B cell (primary cell): ENCODE measurements around the gene TTC1. TPM values are rescaled to one million over a fixed set of nuclear protein-coding genes. Genes with fewer than 3 reads are reported as not detected.

Experiments used
- ATAC-seq: fragments of 200-7000 bp; cut with Tn5 transposase; one replicate; pipeline ENCODE4 v1.10.0; 2021; ENCODE audit warnings: low read depth, mild to moderate bottlenecking, moderate number of reproducible peaks, moderate library complexity
- CTCF ChIA-PET: fragments of 350-600 bp; sonication (Branson Sonifier 250); formaldehyde crosslinking; loops from one replicate; lab custom pipeline; 2021; ENCODE audit warnings: antibody characterized with exemption, inconsistent platforms; lab: Charles Lee
- POLR2A ChIA-PET: fragments of 350-600 bp; sonication (Branson Sonifier 250); formaldehyde crosslinking; loops from one replicate; lab custom pipeline; 2021; ENCODE audit warnings: antibody characterized with exemption; lab: Charles Lee
- DNase-seq: peaks from one replicate; pipeline ENCODE4 v3.0.0; 2013
- H2AFZ ChIP-seq: 2 replicates; pipeline ENCODE4 v1.6.1; 2012; ENCODE audit warnings: mild to moderate bottlenecking, low read depth, low read length; ENCODE audit not compliant: insufficient read depth, poor library complexity, severe bottlenecking
- H3K27ac ChIP-seq, 2 donors: 1 replicate in 1 of 2; 2 replicates in 1 of 2; pipeline ENCODE4 v1.5.1; 2012 to 2013; ENCODE audit warnings: low read length in 2 of 2, mild to moderate bottlenecking in 2 of 2, moderate library complexity in 1 of 2
- H3K27me3 ChIP-seq, 4 experiments: fragments of 200-600 bp in 1 of 4; sonication (generic) in 1 of 4; replicated peaks in 1 of 4; 1 replicate in 2 of 4; 2 replicates in 2 of 4; pipeline versions ENCODE4 v1.6.1 to v1.7.0; 2013 to 2016; ENCODE audit warnings: low read length in 3 of 4, mild to moderate bottlenecking in 2 of 4, mixed read lengths in 1 of 4, moderate library complexity in 1 of 4; ENCODE audit not compliant: insufficient read depth in 4 of 4, control insufficient read depth in 3 of 4; ENCODE audit errors: control extremely low read depth in 1 of 4
- H3K36me3 ChIP-seq, 2 experiments: replicated peaks in 1 of 2; 1 replicate in 1 of 2; 2 replicates in 1 of 2; pipeline versions ENCODE4 v1.6.1 to v1.7.1; 2013; ENCODE audit warnings: low read length in 1 of 2; ENCODE audit not compliant: insufficient read depth in 2 of 2, control insufficient read depth in 1 of 2; ENCODE audit errors: control extremely low read depth in 1 of 2, extremely low read depth in 1 of 2
- H3K4me1 ChIP-seq, 2 donors: fragments of 200-600 bp in 1 of 2; sonication (generic) in 1 of 2; 1 replicate in 1 of 2; 2 replicates in 1 of 2; pipeline versions ENCODE4 v1.5.1 to v1.6.1; 2013 to 2017; ENCODE audit warnings: low read length in 2 of 2; ENCODE audit not compliant: control insufficient read depth in 2 of 2, insufficient read depth in 2 of 2
- H3K4me2 ChIP-seq: replicated peaks from 2 replicates; pipeline ENCODE3; 2012; ENCODE audit warnings: mild to moderate bottlenecking, low read depth, low read length; ENCODE audit not compliant: poor library complexity, severe bottlenecking
- H3K4me3 ChIP-seq, 5 experiments: fragments of 200-600 bp in 1 of 5; sonication (generic) in 1 of 5; 1 replicate in 3 of 5; 2 replicates in 2 of 5; pipeline versions ENCODE4 v1.5.1 to v1.7.0; 2011 to 2016; ENCODE audit warnings: low read length in 4 of 5, mild to moderate bottlenecking in 4 of 5, low read depth in 2 of 5, control low read depth in 1 of 5, moderate library complexity in 1 of 5; ENCODE audit not compliant: insufficient read depth in 1 of 5; ENCODE audit errors: control extremely low read depth in 1 of 5, extremely low read depth in 1 of 5
- H3K79me2 ChIP-seq: fragments of 200-600 bp; sonication (generic); one replicate; pipeline ENCODE4 v1.6.0; 2016; ENCODE audit warnings: low read length; ENCODE audit not compliant: control insufficient read depth, insufficient read depth
- H3K9ac ChIP-seq: fragments of 200-600 bp; sonication (generic); 2 replicates; pipeline ENCODE4 v1.6.1; 2017; ENCODE audit warnings: mild to moderate bottlenecking, low read length, moderate library complexity
- H3K9me3 ChIP-seq, 3 donors: one replicate each; pipeline versions ENCODE4 v1.6.1 to v1.7.1; 2013; ENCODE audit warnings: low read length in 2 of 3; ENCODE audit not compliant: control insufficient read depth in 2 of 3, insufficient read depth in 1 of 3; ENCODE audit errors: control extremely low read depth in 1 of 3
- H4K20me1 ChIP-seq: 2 replicates; pipeline ENCODE4 v1.6.0; 2012; ENCODE audit warnings: mild to moderate bottlenecking, low read length; ENCODE audit not compliant: insufficient read depth, control insufficient read depth, poor library complexity, severe bottlenecking
- H3K27ac Mint-ChIP-seq: one replicate; pipeline ENCODE4 v1.8.0; 2021; ENCODE audit warnings: mixed read lengths
- H3K27me3 Mint-ChIP-seq: one replicate; pipeline ENCODE4 v1.8.0; 2021; ENCODE audit warnings: mixed read lengths
- H3K4me1 Mint-ChIP-seq: one replicate; pipeline ENCODE4 v1.8.0; 2021; ENCODE audit warnings: mixed read lengths
- H3K4me3 Mint-ChIP-seq: one replicate; pipeline ENCODE4 v1.8.0; 2021; ENCODE audit warnings: mixed read lengths
- H3K9me3 Mint-ChIP-seq: one replicate; pipeline ENCODE4 v1.8.0; 2022; ENCODE audit warnings: mixed read lengths; ENCODE audit not compliant: insufficient read depth
- EZH2 ChIP-seq: IDR thresholded peaks from 2 replicates; pipeline ENCODE4 v1.6.1; 2012; ENCODE audit warnings: borderline replicate concordance, low read depth, mild to moderate bottlenecking, moderate library complexity, low read length; ENCODE audit not compliant: insufficient read depth, poor library complexity, severe bottlenecking
- WGBS: methylation state at CpG from one replicate; pipeline ENCODE4 v1.1.5; 2013; ENCODE audit warnings: missing lambda C conversion rate; ENCODE audit not compliant: insufficient coverage; 5-methylcytosine and 5-hydroxymethylcytosine counted together
- intact Hi-C: fragments of 100-400 bp; cut with micrococcal nuclease; formaldehyde crosslinking; loops from one replicate; pipeline ENCODE4 v1.10.0; 2022
- polyA plus RNA-seq: library from polyadenylated mRNA; depleted of rRNA; stranded (reverse); fragments of >200 nt; gene quantifications from 2 replicates; pipeline ENCODE4 v1.2.3, GENCODE V29; 2012
- total RNA-seq, 2 donors: library from RNA; stranded (reverse); fragments of 120-200 nt in 1 of 2; gene quantifications; 1 replicate in 1 of 2; 2 replicates in 1 of 2; pipeline versions ENCODE4 v1.2.3 to v1.2.4, GENCODE V29; 2013 to 2022
- TF ChIP-seq, protein P1 (sequence below): fragments of 200-600 bp; IDR thresholded peaks from one replicate; pipeline ENCODE4 v1.8.0; 2022; ENCODE audit warnings: antibody characterized with exemption, mild to moderate bottlenecking

The TTC1 gene
- total and polyA plus RNA-seq, 2 donors (not counting 1 experiment from before 2014, with no cell fraction given) = 12.1 to 40.4 TPM

DNA sequence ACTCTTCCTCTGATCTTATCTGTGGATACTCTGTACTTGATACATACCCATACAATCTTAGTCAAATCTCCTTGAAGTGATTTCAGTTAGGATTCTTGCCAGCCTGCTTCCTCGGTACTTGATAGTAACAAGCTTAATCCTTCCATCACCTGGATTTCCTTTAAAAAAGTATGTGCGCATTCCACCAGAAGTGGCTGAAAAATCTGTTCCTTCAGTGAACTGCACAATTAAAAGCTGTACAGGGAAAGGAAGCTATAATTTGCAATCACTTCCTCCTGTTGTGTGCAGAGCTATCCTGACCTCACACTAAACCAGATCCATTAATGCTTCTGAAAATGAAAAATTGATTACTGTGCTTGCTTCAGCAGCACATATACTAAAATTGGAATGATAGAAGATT lies 63.0 kb downstream of the TTC1 start:
- no peak overlapping the region for H3K4me3 Mint-ChIP-seq
- TF ChIP-seq, protein P1, sequence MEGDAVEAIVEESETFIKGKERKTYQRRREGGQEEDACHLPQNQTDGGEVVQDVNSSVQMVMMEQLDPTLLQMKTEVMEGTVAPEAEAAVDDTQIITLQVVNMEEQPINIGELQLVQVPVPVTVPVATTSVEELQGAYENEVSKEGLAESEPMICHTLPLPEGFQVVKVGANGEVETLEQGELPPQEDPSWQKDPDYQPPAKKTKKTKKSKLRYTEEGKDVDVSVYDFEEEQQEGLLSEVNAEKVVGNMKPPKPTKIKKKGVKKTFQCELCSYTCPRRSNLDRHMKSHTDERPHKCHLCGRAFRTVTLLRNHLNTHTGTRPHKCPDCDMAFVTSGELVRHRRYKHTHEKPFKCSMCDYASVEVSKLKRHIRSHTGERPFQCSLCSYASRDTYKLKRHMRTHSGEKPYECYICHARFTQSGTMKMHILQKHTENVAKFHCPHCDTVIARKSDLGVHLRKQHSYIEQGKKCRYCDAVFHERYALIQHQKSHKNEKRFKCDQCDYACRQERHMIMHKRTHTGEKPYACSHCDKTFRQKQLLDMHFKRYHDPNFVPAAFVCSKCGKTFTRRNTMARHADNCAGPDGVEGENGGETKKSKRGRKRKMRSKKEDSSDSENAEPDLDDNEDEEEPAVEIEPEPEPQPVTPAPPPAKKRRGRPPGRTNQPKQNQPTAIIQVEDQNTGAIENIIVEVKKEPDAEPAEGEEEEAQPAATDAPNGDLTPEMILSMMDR = no peak
- H3K4me1 ChIP-seq = no peaks in the 10 kb centered on the region
- ATAC-seq (no peak), DNase-seq (no peak)
- H2AFZ ChIP-seq = no peak overlapping the region
- no peaks in the 10 kb centered on the region for H3K9me3 ChIP-seq
- no peak overlapping the region for H3K9ac ChIP-seq
- WGBS = no CpG with 5 or more reads among the region's 2 CpGs
- no peak overlapping the region for H3K27ac Mint-ChIP-seq
- H3K9me3 Mint-ChIP-seq = no peaks in the 10 kb centered on the region
- H3K79me2 ChIP-seq = no peaks in the 10 kb centered on the region
- no peaks in the 10 kb centered on the region for H3K27me3 Mint-ChIP-seq
- H3K27ac ChIP-seq = no peak overlapping the region
- no peaks in the 10 kb centered on the region for H3K27me3 ChIP-seq
- H4K20me1 ChIP-seq = no peaks in the 10 kb centered on the region
- peaks cover 7% of the 10 kb centered on the region for H3K4me1 Mint-ChIP-seq
- H3K36me3 ChIP-seq = peaks cover 3 to 12% of the 10 kb centered on the region in 2 experiments
- ChIA-PET POLR2A (no interaction called here), CTCF (interaction anchor here (0.7 to 1.0 kb wide), 3 partner anchors 9 to 319 kb away, joined by 3 read pairs; no protein-coding TSS in a partner anchor)
- H3K4me2 ChIP-seq = no peak overlapping the region
- no peak overlapping the region for H3K4me3 ChIP-seq
- intact Hi-C loops = no loop called here

DNA sequence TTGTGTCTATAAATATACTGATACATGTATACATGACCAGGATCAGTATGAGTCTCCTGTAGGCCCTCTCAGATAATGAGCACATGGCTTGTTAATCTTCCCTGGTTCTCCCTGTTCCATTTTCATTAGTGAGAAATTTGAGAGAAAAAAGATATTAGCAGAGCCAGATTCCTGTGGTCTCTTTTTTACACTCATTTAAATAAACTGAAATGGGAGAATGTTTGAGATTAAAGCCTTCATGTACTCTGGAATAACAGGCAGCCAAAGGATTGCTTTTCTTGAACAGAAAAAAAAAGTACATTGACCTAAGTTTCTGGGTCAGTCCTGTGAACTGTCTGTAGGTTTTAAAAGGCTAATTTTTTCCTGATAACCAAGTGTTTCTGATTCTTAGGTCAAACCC lies 66.1 kb downstream of the TTC1 start:
- TF ChIP-seq, protein P1 = no peak
- no peak for TF ChIP-seq EZH2
- Mint-ChIP-seq H3K27ac (no peak overlapping the region), H3K4me1 (peaks cover 7% of the 10 kb centered on the region), H3K27me3 (no peaks in the 10 kb centered on the region), H3K9me3 (no peaks in the 10 kb centered on the region), H3K4me3 (no peak overlapping the region)
- Histone ChIP-seq H3K4me3 (no peak overlapping the region), H3K9ac (no peak overlapping the region), H3K36me3 (peaks cover 6 to 9% of the 10 kb centered on the region in 2 experiments), H3K27me3 (no peaks in the 10 kb centered on the region), H3K4me1 (no peaks in the 10 kb centered on the region), H3K79me2 (no peaks in the 10 kb centered on the region), H4K20me1 (no peaks in the 10 kb centered on the region), H3K4me2 (no peak overlapping the region), H3K9me3 (no peaks in the 10 kb centered on the region), H3K27ac (no peak overlapping the region), H2AFZ (no peak overlapping the region)
- intact Hi-C loops = no loop called here
- no peak for DNase-seq
- POLR2A ChIA-PET = no interaction called here
- no peak for ATAC-seq
- CTCF ChIA-PET = no interaction called here
